A549 (cell line): ENCODE results near the gene PDE6C.

Experiments used
- CHD4 ChIP-seq: fragments of 200-600 bp; sonication (generic); IDR thresholded peaks from 2 replicates; pipeline ENCODE4 v1.6.1; 2016; ENCODE audit warnings: antibody characterized with exemption, mild to moderate bottlenecking, borderline replicate concordance
- ZNF302 ChIP-seq: fragments of 250-450 bp; sonication (Bioruptor Pico); IDR thresholded peaks from 2 replicates; pipeline ENCODE4 v1.9.0; 2021; ENCODE audit warnings: inconsistent platforms, mild to moderate bottlenecking, moderate library complexity
- ZSCAN20 ChIP-seq: fragments of 250-450 bp; sonication (Bioruptor Pico); IDR thresholded peaks from 2 replicates; pipeline ENCODE4 v1.8.0; 2022; ENCODE audit warnings: mild to moderate bottlenecking, moderate library complexity

- TF ChIP-seq ZSCAN20 (CRISPR knock-in tag) = no peak
- TF ChIP-seq CHD4 = no peak
- TF ChIP-seq ZNF302 (CRISPR knock-in tag) = no peak
These were observed 61.5 kb downstream of the PDE6C start for GRCh38 chr10:93673791-93674190.
